ENCODE measurements around the gene HDAC8.

Gene HDAC8

DNA sequence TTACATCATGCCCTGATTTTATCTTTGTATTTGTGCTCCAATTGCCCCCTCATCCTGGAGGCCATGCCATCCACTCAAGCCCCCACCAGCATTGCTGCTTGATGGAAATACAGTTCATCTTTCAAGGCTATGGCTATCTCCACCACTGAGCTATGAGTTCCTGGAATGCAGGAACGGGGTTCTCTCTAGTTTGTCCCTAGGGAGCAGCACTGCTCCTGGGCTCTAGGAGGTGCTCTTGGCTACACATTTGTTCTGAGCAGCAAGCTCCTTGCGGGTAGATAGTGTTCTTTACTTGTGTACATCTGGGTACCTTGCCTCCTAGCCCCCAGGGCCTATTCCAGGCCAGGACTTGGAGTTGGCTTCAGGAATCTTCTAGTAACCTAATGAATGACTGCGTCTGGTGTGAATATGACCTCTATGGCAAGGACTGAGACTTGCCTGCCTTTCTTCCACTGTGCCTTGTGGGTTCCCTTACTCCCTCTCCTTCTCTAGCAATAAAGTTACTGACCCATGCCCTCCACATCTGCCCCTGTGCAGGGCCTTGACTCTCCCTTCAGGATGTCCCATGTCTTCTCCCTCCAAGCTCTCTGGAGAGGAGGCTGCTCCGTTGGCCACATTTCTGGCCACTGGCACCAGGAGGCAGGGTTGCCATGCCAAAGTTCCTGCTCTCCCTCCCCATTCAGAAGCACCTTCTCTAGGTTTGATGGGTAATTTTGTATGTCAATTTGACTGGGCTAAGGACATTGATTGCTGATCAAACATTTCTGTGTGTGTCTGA lies 274.5 kb downstream of the HDAC8 start:
- H3K4me3 ChIP-seq (ENCODE audit: low read depth, low read length): no peak overlapping the region
- peak; percentile 55 for TF ChIP-seq CTCF (conservative IDR thresholded peaks at IDR 0.05; ENCODE audit: low read depth, low read length)
- DNase-seq (ENCODE audit: low read depth): peak; percentile 50

DNA sequence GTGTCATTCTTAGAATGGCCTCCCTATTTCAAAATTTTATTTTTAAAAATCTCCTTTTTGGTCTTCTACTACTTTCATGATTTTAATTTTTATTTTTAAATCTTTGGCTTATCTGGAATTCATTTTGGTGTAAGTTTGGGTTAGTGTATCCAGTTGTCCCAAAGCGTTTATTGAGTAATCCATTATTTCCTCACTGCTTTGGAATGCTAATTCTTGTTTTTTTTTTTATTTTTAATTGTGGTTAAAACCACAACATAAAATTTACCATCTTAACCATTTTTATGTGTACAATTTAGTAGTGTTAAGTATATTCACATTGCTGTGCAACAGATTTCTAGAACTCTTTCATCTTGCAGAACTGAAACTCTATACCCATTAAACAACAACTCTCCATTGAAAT lies 275.7 kb downstream of the HDAC8 start:
- no peak for DNase-seq (ENCODE audit: low read depth)
- H3K4me3 ChIP-seq (ENCODE audit: low read depth, low read length): no peak overlapping the region
- no peak for TF ChIP-seq CTCF (conservative IDR thresholded peaks at IDR 0.05; ENCODE audit: low read depth, low read length)

DNA sequence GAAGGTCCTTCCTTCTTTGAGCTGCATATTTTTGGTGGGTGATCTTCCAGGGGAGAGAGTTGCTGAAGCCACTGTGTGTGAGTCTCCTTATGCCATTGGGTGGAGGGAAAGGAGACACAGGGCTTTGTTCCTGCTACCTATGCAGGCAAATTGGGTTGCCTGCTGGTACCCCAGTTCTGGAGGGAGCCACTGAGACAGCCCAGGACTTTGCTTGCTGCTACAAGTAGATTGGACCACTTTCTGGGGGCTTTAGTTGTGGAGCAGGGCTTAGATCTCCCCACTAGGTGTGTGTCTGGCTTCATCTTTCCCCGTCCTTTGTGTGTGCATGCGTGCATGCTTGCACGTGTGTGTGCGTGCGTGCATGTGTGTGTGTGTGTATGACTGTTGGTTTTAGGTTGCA lies 276.9 kb downstream of the HDAC8 start:
- DNase-seq (ENCODE audit: low read depth): no peak
- TF ChIP-seq CTCF (conservative IDR thresholded peaks at IDR 0.05; ENCODE audit: low read depth, low read length): no peak
- H3K4me3 ChIP-seq (ENCODE audit: low read depth, low read length): no peak overlapping the region

DNA sequence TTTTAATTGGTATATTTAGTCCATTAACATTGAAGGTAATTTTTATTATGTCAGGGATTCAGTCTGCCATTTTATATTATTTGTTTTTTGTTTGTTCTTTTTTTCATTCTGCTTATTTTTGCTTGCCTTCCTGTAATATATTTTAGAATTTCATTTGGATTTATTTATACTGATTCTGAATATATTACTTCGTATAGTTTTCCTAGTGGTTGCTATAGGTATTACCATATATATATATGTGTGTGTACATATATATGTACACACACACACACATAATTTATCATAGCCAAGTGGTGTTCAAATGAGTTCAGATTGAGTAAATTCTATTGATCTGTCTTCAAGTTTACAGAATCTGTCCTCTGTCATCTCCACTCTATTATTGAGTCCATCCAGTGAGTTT lies 278.1 kb downstream of the HDAC8 start:
- no peak for DNase-seq (ENCODE audit: low read depth)
- TF ChIP-seq CTCF (conservative IDR thresholded peaks at IDR 0.05; ENCODE audit: low read depth, low read length): no peak
- H3K4me3 ChIP-seq (ENCODE audit: low read depth, low read length): no peak overlapping the region

DNA sequence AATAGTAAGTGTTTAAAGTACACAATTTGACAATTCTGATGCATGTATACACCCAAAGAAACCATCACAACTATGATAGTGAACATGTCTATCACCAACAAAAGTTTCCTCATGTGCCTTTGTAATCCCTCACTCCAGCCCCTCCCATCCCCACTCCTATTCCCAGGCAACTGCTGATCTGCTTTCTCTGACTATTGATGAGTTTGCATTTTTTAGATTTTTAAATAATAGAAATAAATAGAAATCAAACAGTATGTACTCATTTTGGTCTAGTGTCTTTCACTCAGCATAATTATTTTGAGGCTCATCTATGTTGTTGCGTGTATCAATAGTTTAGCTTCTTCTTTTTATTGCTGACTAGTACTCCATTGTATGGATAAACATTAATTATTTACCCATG lies 290.3 kb downstream of the HDAC8 start:
- no peak for TF ChIP-seq CTCF (conservative IDR thresholded peaks at IDR 0.05; ENCODE audit: low read depth, low read length)

GRCh38 chrX:72280321-72280845 lies 292.3 kb downstream of the HDAC8 start:
- no peak for TF ChIP-seq CTCF (conservative IDR thresholded peaks at IDR 0.05; ENCODE audit: low read depth, low read length)
- H3K4me3 ChIP-seq (ENCODE audit: low read depth, low read length): no peak overlapping the region
- DNase-seq (ENCODE audit: low read depth): no peak

More for the DNA sequence above, 290.3 kb downstream of the HDAC8 start:
- H3K4me3 ChIP-seq (ENCODE audit: low read depth, low read length): no peak overlapping the region
- no peak for DNase-seq (ENCODE audit: low read depth)

Measured in choroid plexus epithelial cell (primary cell).